Kidney (tissue), 14 donors: ENCODE data around the gene PGP. TPM values are rescaled to one million over a fixed set of nuclear protein-coding genes. Genes with fewer than 3 reads are reported as not detected.

Experiments used
- DNase-seq, 5 donors: peaks; one replicate each; pipeline ENCODE4 v3.0.0-alpha.2; 2013 to 2020
- FAIRE-seq: peaks from 2 replicates; lab custom pipeline; 2012; peaks lifted over from hg19 to GRCh38; lab: Jason Lieb, UNC
- H3K27ac ChIP-seq, 2 donors: one replicate each; pipeline ENCODE4 v1.7.0; 2013; ENCODE audit warnings: low read depth in 2 of 2, low read length in 2 of 2, inconsistent platforms in 1 of 2
- H3K27me3 ChIP-seq: one replicate; pipeline ENCODE4 v1.7.1; 2013; ENCODE audit warnings: low read length, inconsistent platforms; ENCODE audit not compliant: control insufficient read depth, insufficient read depth
- H3K36me3 ChIP-seq, 3 donors: one replicate each; pipeline versions ENCODE4 v1.7.0 to v1.7.1; 2013; ENCODE audit warnings: low read length in 3 of 3, control low read depth in 1 of 3, inconsistent platforms in 1 of 3; ENCODE audit not compliant: insufficient read depth in 3 of 3, control insufficient read depth in 2 of 3
- H3K4me1 ChIP-seq, 3 donors: one replicate each; pipeline versions ENCODE4 v1.7.0 to v1.7.1; 2013; ENCODE audit warnings: low read length in 3 of 3, inconsistent platforms in 1 of 3, low read depth in 1 of 3; ENCODE audit not compliant: control insufficient read depth in 2 of 3, insufficient read depth in 2 of 3
- H3K4me3 ChIP-seq, 3 donors: one replicate each; pipeline versions ENCODE4 v1.7.0 to v1.8.1; 2013; ENCODE audit warnings: low read length in 3 of 3, control low read depth in 1 of 3, inconsistent platforms in 1 of 3
- H3K9ac ChIP-seq, 3 donors: one replicate each; pipeline versions ENCODE4 v1.7.0 to v1.7.1; 2013; ENCODE audit warnings: low read length in 3 of 3, control low read depth in 1 of 3, inconsistent platforms in 1 of 3
- H3K9me3 ChIP-seq, 3 donors: one replicate each; pipeline versions ENCODE4 v1.7.0 to v1.7.1; 2013; ENCODE audit warnings: low read length in 3 of 3, control low read depth in 1 of 3, inconsistent platforms in 1 of 3; ENCODE audit not compliant: control insufficient read depth in 2 of 3, insufficient read depth in 1 of 3
- CTCF ChIP-seq: IDR thresholded peaks from 3 replicates; pipeline ENCODE4 v1.5.1; 2012; ENCODE audit warnings: mild to moderate bottlenecking, moderate library complexity, borderline replicate concordance; ENCODE audit not compliant: insufficient read depth; ENCODE audit errors: extremely low read depth
- intact Hi-C: fragments of 100-400 bp; cut with DNase I; formaldehyde crosslinking; loops from one replicate; pipeline ENCODE4 v1.11.1; 2022
- polyA plus RNA-seq: library from polyadenylated mRNA; stranded (reverse); fragments of 350-450 nt; fragmentation: Illumina TruSeq; extraction: RNeasy Lipid Tissue Mini Kit (QIAGEN cat#74804); gene quantifications from one replicate; pipeline ENCODE4 v1.2.3, GENCODE V29; 2014; ENCODE audit warnings: low read depth, low replicate concordance; ENCODE audit not compliant: insufficient read depth
- total RNA-seq: library from RNA; stranded (reverse); fragmentation: NEBNext Ultra II Directional; extraction: Animal tissue kit (Norgen Biotek cat#: 25700); gene quantifications from one replicate; pipeline ENCODE4 v1.2.1, GENCODE V29; 2021
- donor health status: control.
- donor health status: control.
- donor health status: control.
- donor health status: control.
- donor health status: control.
- donor health status: DM: yes; HTN: yes; CAD: no.
- donor health status: Normal renal cell carcinoma (clear cell type).

The PGP gene
- total and polyA plus RNA-seq, 2 donors from 2014 or later = 13.5 to 21.2 TPM

DNA sequence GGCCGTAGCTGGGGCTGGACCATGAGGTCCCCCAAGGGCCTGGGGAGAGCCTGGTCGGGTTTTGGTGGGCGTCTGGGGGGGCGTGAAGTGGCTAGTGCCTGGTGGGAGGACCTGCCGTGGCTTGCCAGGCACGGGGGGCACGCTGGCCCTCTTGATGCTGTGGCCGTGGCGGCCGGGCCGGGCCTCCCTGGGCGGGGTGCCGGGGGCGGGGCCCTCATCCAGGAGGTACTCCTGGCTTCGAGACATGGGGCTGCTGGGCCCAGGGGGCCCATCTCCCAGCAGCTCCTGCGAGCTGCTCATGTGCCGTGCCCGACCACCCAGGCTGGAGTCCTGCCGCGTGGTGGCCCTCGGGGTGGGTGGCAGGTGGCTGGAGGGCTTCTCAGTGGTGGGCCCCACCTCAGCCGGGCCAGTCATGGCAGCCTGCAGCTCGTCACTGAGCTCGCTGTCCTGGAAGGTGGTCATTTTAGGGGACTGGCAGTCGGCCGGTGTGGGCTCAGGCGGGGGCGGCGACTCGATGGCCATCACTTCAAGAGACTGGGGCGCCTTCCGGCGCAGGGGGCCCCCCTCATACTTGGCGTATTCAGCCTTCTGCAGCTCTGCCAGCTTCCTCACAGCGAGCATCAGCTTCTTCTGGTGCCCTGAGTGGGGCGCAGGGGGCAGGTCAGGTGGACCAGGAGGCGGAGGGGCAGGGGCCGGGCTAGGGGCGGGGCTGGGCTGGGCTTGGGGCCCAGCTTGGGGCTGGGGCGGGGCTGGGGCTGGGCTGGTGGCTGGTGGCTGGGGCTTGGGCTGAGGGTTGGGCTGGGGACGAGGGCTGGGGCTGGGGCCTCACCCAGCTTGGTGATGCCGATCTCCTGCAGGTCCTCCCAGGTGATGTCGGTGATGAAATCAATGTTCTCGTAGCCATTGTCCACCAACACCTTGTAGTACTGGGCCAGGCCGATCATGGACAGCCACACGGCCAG, 33.4 kb downstream of the PGP start:
- DNase-seq (no peak), FAIRE-seq (no peak)
- Histone ChIP-seq H3K9me3 (no peaks in the 10 kb centered on the region), H3K4me1 (no peaks in the 10 kb centered on the region), H3K27ac (no peak overlapping the region), H3K36me3 (no peaks in the 10 kb centered on the region), H3K4me3 (no peak overlapping the region), H3K9ac (no peak overlapping the region), H3K27me3 (no peaks in the 10 kb centered on the region)
- no peak for TF ChIP-seq CTCF
- intact Hi-C loops = no loop called here

GRCh38 chr16:2180461-2180860, 34.2 kb downstream of the PGP start:
- Histone ChIP-seq H3K27me3 (no peaks in the 10 kb centered on the region), H3K27ac (no peak overlapping the region), H3K36me3 (peaks cover 0 to 3% (median 2%) of the 10 kb centered on the region in 3 donors), H3K4me3 (no peak overlapping the region), H3K9me3 (no peaks in the 10 kb centered on the region), H3K9ac (no peak overlapping the region), H3K4me1 (no peaks in the 10 kb centered on the region)
- FAIRE-seq (no peak), DNase-seq (no peak)
- intact Hi-C loops = no loop called here
- no peak for TF ChIP-seq CTCF

- H3K4me3 ChIP-seq = no peak overlapping the region
- H3K9ac ChIP-seq = no peak overlapping the region
- no peaks in the 10 kb centered on the region for H3K9me3 ChIP-seq
- H3K36me3 ChIP-seq = peaks cover 0 to 7% (median 6%) of the 10 kb centered on the region in 3 donors
- H3K27ac ChIP-seq = no peak overlapping the region
- no peaks in the 10 kb centered on the region for H3K27me3 ChIP-seq
- no peak for DNase-seq
- no peak for TF ChIP-seq CTCF
- FAIRE-seq = no peak
- intact Hi-C loops = no loop called here
- no peaks in the 10 kb centered on the region for H3K4me1 ChIP-seq
These were observed 35.1 kb downstream of the PGP start for GRCh38 chr16:2179576-2179975.
